ENCODE measurements around the gene ANXA6. TPM values are rescaled to one million over a fixed set of nuclear protein-coding genes. Genes with fewer than 3 reads are reported as not detected.

ANXA6 gene
- polyA plus RNA-seq, 1 of the 3 experiments (the other 2 are of a cell fraction), result 87.5 TPM

GRCh38 chr5:151105561-151105960, 52.0 kb downstream of the ANXA6 start:
- WGBS (ENCODE audit: low lambda C conversion rate), result 87% methylated on average over 2 of the region's 2 CpGs
- no peaks in the 10 kb centered on the region for H4K20me1 ChIP-seq (ENCODE audit: insufficient read depth)
- no peaks in the 10 kb centered on the region for H3K9me3 ChIP-seq
- H3K4me3 ChIP-seq (ENCODE audit: low read depth in 2 of 2, low read length in 1 of 2), result no peak overlapping the region
- ChIA-PET CTCF (interaction anchor here (2.2 to 16.3 kb wide), 3 partner anchors 10 to 53 kb away, joined by 8 to 441 read pairs (median 30); no protein-coding TSS in a partner anchor), POLR2A (no interaction called here)
- H3K27ac ChIP-seq (ENCODE audit: low read depth in 2 of 2, low read length in 1 of 2), result no peak overlapping the region
- H3K27me3 ChIP-seq (ENCODE audit: insufficient read depth), result no peaks in the 10 kb centered on the region
- TF ChIP-seq JUND (IDR thresholded peaks at IDR 0.05) (no peak), FOXM1 (IDR thresholded peaks at IDR 0.05; ENCODE audit: low read depth) (no peak), EZH2phosphoT487 (IDR thresholded peaks at IDR 0.05; ENCODE audit: borderline replicate concordance, low read depth) (no peak), CHD2 (IDR thresholded peaks at IDR 0.05; ENCODE audit: low read length, partially characterized antibody) (no peak), POLR2AphosphoS5 (IDR thresholded peaks at IDR 0.05; ENCODE audit: low read depth, low read length) (no peak), TCF12 (IDR thresholded peaks at IDR 0.05) (no peak), USF1 (IDR thresholded peaks at IDR 0.05; ENCODE audit: borderline replicate concordance, low read depth) (no peak), TEAD4 (IDR thresholded peaks at IDR 0.05; ENCODE audit: borderline replicate concordance, insufficient read depth) (no peak), ELF1 (IDR thresholded peaks at IDR 0.05) (no peak), FOXJ3 (CRISPR knock-in tag; IDR thresholded peaks at IDR 0.05) (no peak)
- TF ChIP-seq, protein P1, sequence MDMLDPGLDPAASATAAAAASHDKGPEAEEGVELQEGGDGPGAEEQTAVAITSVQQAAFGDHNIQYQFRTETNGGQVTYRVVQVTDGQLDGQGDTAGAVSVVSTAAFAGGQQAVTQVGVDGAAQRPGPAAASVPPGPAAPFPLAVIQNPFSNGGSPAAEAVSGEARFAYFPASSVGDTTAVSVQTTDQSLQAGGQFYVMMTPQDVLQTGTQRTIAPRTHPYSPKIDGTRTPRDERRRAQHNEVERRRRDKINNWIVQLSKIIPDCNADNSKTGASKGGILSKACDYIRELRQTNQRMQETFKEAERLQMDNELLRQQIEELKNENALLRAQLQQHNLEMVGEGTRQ (IDR thresholded peaks at IDR 0.05; ENCODE audit: borderline replicate concordance, low read depth, low read length), result no peak
- no peaks in the 10 kb centered on the region for H3F3A ChIP-seq (replicated peaks; ENCODE audit: insufficient read depth)
- no peaks in the 10 kb centered on the region for H3K79me2 ChIP-seq (ENCODE audit: insufficient read depth)
- H3K9me2 ChIP-seq, result no peaks in the 10 kb centered on the region
- no peak overlapping the region for H3K4me2 ChIP-seq
- peaks cover 0 to 3% of the 10 kb centered on the region in 2 experiments; a peak in 1 of 4 replicates for H3K4me1 ChIP-seq (ENCODE audit: control insufficient read depth in 1 of 2, insufficient read depth in 2 of 2, low read depth in 1 of 2, low read length in 1 of 2)
- no peak overlapping the region for H2AFZ ChIP-seq (ENCODE audit: low read depth)
- no peak for DNase-seq
- peaks cover 20 to 43% of the 10 kb centered on the region in 2 experiments for H3K36me3 ChIP-seq (replicated peaks in 1 of 2; ENCODE audit: control insufficient read depth in 1 of 2, insufficient read depth in 2 of 2, low read length in 1 of 2)
- H3K9ac ChIP-seq, result no peak overlapping the region

- peaks cover 13 to 35% of the 10 kb centered on the region in 2 experiments for H3K36me3 ChIP-seq (replicated peaks in 1 of 2; ENCODE audit: control insufficient read depth in 1 of 2, insufficient read depth in 2 of 2, low read length in 1 of 2)
- peaks cover 0 to 3% of the 10 kb centered on the region in 2 experiments; a peak in 1 of 4 replicates for H3K4me1 ChIP-seq (ENCODE audit: control insufficient read depth in 1 of 2, insufficient read depth in 2 of 2, low read depth in 1 of 2, low read length in 1 of 2)
- no peak overlapping the region for H3K4me2 ChIP-seq
- CTCF ChIA-PET, result interaction anchor here (0.7 to 16.3 kb wide), 4 partner anchors 11 to 77 kb away, joined by 3 to 441 read pairs (median 19); no protein-coding TSS in a partner anchor
- no peaks in the 10 kb centered on the region for H3K9me2 ChIP-seq
- no peak overlapping the region for H3K4me3 ChIP-seq (ENCODE audit: low read depth in 2 of 2, low read length in 1 of 2)
- DNase-seq, result no peak
- POLR2A ChIA-PET, result no interaction called here
- H3K27me3 ChIP-seq (ENCODE audit: insufficient read depth), result no peaks in the 10 kb centered on the region
- H4K20me1 ChIP-seq (ENCODE audit: insufficient read depth), result no peaks in the 10 kb centered on the region
- H3K9me3 ChIP-seq, result no peaks in the 10 kb centered on the region
- H3F3A ChIP-seq (replicated peaks; ENCODE audit: insufficient read depth), result no peaks in the 10 kb centered on the region
- TF ChIP-seq RAD21 (IDR thresholded peaks at IDR 0.05; ENCODE audit: low read length) (no peak), MEF2A (IDR thresholded peaks at IDR 0.05; ENCODE audit: borderline replicate concordance, low read depth) (no peak), ZBTB33 (IDR thresholded peaks at IDR 0.05; ENCODE audit: borderline replicate concordance, low read depth) (no peak), JUND (IDR thresholded peaks at IDR 0.05) (no peak), MAX (IDR thresholded peaks at IDR 0.05; ENCODE audit: low read depth) (no peak), FOXM1 (IDR thresholded peaks at IDR 0.05; ENCODE audit: low read depth) (no peak), REST (IDR thresholded peaks at IDR 0.05; ENCODE audit: low read depth, low read length) (no peak), NRF1 (IDR thresholded peaks at IDR 0.05; ENCODE audit: low read depth, low read length) (no peak), POLR2AphosphoS5 (IDR thresholded peaks at IDR 0.05; ENCODE audit: low read depth, low read length) (no peak), CHD2 (IDR thresholded peaks at IDR 0.05; ENCODE audit: low read length, partially characterized antibody) (no peak), PBX3 (IDR thresholded peaks at IDR 0.05) (no peak)
- 89% methylated on average over 5 of the region's 5 CpGs for WGBS (ENCODE audit: low lambda C conversion rate)
- no peak overlapping the region for H2AFZ ChIP-seq (ENCODE audit: low read depth)
- H3K9ac ChIP-seq, result no peak overlapping the region
- H3K27ac ChIP-seq (ENCODE audit: low read depth in 2 of 2, low read length in 1 of 2), result no peak overlapping the region
- no peaks in the 10 kb centered on the region for H3K79me2 ChIP-seq (ENCODE audit: insufficient read depth)
Observed at GRCh38 chr5:151104795-151105194, 52.8 kb downstream of the ANXA6 start.

Data from SK-N-SH (cell line).